AML-193 (cell line): Measurements from ENCODE around the gene APOL2.
"Not testable (repeated sequence)": the region's sequence is repeated elsewhere in the genome, so short reads cannot be mapped to it uniquely, and the experiment has no call there.

Experiments
- DNase-seq, 2 experiments: peaks; one replicate each; lab custom pipeline; 2025; lab: John Stamatoyannopoulos, UW

APOL2 gene

DNA sequence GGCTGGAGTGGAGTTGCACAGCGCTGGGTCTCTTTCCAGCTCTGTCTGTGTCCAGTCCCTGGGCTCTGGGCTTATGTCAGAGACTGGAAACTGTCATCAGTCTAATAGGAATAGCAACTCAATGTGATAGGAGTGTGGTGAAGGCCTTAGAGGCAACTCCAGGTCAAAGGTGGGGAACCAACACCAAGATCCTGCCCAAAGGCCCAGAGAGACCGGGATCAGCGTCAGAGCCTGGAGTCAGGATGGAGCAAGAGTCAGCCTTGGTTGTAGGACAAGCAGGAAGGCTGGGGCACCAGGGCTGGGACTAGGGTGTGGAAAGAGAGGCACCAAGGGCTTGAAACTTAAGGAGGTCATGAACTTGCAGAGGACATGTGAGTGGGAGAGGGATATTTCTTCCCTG is 23.0 kb upstream of the APOL2 start:
- not testable (repeated sequence) for DNase-seq

DNA sequence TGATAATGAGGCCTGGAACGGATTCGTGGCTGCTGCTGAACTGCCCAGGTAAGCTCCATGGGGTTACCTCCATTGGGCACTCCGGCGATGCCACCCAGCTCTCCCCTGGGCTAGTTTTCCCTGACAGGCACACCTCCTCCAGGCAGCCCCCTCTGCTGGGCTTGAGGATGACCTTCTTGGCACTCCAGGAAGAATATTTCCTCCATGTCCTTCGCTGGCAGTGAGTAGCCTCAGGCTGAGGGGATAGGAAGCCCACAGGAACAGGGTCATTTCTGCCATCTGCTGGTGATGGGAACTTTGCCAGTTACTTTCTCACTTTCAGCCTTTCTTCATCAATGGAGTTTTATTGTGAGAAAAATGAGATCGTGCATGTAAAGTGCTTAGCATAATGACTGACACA is 22.3 kb upstream of the APOL2 start:
- not testable (repeated sequence) for DNase-seq

DNA sequence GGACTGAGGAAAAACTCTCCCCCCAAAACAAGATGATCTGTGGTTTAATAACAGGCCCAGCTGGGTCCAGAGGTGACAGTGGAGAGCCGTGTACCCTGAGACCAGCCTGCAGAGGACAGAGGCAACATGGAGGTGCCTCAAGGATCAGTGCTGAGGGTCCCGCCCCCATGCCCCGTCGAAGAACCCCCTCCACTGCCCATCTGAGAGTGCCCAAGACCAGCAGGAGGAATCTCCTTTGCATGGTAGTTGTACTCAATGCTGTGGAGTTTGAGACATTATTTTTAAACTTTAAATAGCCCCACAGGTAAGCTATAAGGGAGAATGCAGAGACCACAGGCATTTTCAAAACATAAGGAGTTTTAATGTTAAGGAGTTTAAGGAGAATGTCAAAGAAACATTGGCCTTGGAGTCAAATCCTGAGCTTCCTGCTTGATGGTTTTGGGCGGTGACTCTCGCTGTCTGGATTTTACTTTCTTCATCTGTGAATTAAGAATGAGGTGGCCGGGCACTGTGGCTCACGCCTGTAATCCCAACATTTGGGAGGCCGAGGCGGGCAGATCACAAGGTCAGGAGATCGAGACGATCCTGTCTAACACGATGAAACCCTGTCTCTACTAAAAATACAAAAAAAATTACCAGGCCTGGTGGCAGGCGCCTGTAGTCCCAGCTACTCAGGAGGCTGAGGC is 20.4 kb upstream of the APOL2 start:
- DNase-seq, result no peak

DNA sequence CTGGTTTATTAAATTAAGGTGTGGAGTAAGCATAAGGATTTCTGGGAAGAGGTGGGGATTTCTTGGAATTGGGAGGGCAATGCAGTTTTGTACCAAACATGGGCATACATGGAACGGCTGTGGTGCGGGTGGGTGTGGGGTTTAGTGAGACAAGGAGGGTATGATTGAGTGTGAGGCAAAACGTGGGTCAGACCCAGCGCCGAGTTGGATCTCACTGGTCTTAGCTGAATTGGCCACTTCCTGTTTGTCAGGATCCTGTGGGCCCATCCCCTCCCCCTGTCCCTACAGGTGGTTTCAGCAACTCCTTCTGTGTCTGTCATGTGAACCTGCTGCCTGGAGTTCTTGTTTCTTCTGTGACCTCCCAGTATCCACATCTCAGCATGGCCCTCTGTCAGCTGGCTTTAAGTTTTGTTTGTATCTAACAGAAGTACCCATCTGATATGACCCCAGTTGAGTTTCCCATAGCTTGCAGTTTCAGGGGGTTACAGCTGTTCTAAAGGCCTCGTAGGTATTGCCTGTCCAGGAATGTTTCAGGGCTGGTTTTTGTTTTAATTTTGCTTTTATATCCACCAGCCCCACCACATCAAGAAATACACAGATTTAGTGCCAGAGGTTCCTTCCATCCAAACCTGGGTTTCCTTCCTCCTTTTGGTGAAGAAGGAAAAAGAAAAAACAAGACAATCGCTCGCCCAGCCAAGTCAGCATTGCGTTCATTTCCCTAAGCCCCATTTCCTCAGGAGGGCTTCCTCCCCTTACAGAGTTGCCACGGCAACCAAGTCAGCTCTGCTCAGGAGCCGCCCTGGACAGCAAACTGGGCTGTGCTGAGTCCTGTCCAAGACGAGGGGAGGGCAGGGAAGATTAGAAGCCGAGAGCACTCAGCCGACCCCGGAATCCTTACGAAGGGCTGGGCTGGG is 19.6 kb upstream of the APOL2 start:
- no peak for DNase-seq

DNA sequence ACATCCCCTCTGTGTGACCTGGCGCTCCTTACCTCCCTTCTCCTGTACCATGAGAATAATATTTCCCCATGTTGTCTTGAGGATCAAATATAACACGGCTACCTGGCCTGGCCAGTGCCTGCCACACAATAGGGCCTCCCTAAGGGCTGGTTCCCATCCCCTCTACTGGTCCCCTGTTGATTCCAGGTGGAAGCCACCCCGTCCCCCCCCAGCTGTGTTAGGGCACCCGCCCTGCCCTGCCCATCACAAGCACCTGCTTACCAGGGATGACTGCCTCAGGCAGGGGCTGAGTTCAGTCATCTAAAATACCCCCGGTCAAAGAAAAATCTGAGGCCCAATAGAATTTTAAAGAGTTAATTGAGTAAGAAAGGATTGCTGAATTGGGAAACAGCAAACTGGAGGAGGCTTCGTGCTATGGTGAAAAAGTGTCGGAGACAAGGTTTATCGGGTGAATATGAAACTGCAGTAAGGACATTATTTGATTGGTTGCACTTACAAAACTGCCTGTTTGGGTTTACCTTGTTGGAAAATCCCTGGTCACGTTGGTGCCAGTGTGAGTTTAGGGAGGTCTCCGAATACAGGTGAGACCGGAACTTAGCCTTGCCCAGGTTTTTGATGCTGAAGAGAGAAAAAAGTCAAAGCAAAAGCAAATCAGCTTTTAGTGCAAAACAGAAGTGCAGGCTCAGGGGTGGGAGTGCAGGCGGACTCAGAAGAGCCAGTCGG is 18.8 kb upstream of the APOL2 start:
- DNase-seq, result no peak

DNA sequence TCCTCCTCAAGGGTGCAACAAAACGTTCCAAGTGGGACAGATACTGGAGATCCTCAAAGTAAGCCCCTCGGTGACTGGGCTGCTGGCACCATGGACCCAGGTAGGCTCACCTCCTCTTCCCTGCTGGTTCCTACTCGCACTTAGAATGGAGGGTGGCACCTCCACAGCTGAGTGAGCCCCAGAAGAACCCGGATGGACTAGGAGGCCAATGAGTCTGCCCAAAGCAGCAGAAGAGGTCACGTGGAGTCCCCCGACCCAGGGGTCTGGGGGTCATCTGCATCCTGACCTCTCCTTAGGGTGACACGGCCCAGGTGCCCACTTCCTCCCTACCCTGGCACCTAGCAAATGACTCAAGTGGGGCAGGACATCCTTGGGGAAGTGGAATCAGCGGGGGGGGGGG is 18.0 kb upstream of the APOL2 start:
- DNase-seq, result no peak

DNA sequence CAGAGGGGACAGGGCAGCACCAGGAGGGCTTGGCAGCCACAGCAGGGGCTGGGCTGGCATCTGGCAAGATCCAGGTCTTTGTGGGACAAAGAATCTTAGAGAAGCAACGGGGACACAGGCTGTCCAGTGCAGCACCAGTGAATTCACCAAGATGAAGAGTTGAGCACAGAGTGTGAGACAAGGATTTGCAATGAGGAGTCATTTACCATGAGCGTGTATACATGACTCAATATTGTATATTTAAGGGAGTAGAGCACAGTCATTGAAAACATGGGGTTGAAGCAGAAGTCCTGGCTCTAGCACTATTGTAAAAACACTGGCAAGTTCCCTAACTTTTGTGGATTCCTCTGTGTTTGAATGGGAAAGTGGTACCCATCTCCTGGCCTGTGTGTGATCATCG is 17.2 kb upstream of the APOL2 start:
- DNase-seq, result no peak

DNA sequence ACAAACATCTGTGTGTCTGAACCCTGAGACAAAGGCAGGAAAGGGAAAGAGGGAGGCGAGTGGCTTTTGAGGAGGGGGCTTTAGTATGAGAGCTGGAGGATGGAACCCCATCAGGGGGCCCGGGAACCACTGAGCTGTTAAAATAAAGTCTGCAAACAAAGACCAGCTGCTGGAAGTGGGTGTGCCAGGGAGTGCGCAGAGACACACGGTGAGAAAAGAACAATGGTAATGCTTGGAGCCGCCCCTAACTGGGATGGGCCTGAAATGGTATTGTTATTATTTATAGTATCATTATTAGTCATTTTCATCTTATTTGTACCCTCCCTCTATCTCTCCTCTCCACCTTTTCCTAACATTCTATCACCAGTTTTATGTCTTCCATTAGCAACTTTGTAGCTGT is 16.2 kb upstream of the APOL2 start:
- not testable (repeated sequence) for DNase-seq

DNA sequence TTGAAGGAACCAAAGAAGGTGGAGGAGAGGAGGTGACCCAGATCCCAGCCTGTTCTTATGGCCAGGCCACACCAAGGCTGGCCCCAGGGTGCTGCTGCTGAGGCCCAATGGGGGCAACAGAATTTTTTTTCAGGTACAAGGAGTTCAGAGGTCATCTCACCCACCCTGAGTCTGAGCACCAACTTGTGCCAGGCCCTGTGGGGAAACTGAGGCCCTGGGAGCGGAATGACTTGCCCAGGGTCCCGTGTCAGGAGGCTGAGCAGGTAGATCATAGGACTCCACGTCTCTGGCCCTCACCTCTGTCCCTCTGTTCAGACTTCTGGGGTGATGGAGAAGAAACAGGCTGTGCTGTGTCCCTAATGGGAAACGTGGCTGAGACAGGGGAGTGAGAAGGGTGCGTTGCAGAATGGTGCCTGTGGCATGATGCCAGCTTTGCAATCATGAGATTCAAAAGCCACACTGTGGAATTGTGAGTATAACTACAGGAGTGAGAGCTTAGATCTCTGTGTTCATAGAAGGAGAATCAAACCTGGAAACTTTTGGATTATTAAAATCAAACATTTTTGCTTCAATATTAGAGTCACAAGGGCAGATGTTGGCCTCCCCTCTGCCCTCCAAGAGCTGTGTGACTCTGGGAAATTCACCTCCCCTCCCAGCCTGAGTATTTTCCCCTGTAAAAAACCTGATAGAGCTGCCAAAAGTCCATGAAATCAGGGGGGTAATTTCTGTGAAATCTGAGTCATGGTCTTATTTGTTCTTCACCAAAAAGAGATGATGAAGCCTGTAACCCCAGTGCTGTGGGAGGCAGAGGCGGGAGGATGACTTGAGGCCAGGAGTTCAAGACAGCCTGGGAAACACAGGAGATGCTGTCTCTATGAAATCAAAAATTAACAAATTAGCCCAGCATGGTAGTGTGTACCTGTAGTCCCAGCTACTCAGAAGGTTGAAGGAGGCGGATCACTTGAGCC is 14.5 kb upstream of the APOL2 start:
- no peak for DNase-seq

DNA sequence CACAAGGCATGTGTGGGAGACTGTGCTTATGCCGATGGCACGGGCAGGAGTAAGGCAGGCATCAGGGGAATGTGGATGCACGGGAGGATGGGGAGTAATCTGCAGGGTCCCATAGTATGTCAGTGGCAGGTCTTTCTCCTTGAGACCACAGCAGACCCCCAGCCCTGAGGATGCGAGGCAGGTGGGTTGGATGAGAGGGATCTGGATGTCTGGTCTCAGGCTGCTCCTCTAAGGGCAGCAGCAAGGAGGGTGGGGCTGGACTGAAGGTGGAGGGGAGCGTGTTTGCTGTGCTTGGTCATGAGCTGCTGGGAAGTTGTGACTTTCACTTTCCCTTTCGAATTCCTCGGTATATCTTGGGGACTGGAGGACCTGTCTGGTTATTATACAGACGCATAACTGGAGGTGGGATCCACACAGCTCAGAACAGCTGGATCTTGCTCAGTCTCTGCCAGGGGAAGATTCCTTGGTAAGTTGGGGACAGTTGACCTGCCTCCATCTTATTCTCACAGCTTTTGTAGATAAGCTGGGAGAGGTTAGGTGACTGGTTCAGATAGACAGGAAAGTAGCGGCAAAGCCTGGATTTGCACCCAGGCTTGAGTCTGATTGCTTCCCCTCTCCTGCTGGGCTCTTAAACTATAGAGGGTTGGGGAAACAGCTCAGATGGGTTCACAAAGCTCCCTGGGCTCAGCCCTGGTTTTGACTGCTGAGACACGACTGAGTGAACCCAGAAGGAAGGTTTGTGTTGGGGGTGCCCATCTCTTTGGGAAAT is 13.6 kb upstream of the APOL2 start, which contains the start of gene APOL1:
TSS of gene APOL1 (plus strand) at position 380 of the 769 bp plus-strand sequence. CDS start 1,823 bp downstream, outside the sequence.
- peak; percentile 24 to 43 for DNase-seq

DNA sequence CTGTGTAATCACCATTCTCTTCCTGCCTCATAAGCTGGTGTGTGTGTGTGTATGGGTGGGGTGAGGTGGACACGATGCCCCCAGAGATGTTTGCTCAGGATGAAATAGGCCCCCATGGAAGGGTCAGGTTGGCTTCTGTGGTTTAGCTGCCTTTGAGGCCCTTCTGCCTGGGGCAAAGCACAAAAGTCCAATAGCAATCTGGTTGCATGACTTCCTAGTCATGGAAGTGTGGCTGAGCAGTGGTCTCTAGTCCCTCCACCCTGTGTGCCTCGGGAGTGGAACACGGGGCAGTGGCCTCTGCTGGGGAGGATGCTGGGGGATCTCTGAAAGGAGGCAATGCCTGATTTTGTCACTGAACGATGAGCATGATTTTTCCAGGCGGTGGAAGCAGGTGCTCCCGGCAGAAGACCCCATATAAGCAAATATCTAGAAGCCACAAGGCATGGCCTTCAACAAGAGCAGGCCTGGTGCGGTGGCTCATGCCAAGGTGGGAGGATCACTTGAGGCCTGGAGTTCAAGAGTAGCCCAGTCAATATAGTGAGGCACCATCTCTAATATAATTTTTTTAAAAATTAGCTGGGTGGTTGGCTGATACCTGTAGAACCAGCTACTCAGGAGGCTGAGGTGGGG is 12.8 kb upstream of the APOL2 start:
- not testable (repeated sequence) for DNase-seq

DNA sequence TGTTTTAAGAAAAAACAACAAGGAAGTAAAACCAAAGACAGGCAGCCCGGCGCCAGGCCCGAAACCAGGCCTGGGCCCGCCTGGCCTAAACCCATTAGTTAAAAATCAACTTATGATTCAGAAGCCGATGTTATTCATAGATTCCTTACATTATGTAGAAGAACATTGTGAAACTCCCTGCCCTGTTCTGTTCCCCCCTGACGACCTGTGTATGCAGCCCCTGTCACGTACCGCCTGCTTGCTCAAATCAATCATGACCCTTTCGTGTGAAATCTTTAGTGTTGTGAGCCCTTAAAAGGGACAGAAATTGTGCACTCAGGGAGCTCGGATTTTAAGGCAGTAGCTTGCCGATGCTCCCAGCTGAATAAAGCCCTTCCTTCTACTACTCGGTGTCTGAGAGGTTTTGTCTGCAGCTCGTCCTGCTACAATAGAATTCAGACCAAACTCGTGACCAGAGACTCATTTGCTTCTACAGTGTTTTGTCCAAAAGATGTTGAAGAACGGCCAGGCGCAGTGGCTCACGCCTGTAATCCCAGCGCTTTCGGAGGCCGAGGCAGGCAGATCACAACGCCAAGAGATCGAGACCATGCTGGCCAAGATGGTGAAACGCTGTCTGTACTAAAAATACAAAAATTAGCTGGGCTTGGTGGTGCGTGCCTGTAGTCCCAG is 11.1 kb upstream of the APOL2 start:
- DNase-seq, result not testable (repeated sequence)

DNA sequence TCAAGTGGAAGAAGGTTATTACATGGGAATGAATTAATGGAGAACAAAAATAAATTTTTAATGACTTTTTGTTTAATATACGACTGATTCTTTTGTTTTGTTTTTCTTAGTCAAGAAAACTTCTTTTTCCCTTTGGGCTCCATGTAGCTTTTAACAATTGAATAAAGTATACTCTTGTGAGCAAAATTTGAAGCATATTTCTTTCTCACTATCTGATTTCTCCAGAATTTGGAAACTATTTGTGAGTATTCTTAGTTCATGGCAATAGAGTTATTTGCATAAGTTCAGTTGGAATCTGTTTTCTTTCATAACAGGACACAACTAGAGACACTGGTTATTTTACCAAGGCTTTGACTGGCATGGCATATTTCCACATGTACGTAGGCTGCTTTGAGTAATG is 9.8 kb upstream of the APOL2 start:
- no peak for DNase-seq

DNA sequence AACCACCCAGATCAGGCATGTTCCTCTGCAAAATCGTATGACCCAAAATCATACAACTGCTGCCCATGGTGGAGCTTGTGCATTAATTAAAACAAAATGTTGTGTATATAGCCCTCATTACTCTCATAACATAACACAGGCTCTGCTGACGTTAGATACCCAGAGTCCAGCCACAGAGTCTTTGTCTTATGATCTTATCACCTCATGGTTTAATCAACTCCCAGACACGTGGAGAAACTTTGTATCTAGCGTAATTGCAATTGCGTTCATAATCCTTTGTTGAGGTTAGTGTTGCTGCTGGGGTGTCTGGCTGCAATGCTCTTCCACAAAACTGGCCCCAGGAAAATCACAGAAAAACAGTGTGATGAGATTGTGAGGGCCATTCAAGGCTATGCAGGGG is 8.6 kb upstream of the APOL2 start:
- no peak for DNase-seq

DNA sequence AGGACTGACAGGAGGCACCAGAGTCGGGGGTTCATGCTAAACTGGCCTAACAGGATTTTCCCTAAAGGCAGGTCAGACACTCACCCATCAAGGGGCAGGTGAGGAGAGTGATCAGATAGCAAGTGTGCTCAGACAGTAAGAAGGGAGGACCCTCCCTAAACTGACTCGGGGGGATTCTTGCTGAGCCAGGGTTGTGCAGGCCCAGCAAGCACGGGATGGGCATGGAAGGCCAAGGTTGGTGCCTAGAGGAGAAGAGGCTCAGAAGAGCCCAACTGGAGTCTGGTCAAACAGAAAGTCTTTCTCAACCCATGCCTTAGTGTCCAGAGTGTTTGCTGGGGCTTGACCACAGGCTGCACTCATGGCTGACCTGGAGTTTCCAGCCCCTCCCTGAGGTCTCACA is 7.4 kb upstream of the APOL2 start:
- no peak for DNase-seq

DNA sequence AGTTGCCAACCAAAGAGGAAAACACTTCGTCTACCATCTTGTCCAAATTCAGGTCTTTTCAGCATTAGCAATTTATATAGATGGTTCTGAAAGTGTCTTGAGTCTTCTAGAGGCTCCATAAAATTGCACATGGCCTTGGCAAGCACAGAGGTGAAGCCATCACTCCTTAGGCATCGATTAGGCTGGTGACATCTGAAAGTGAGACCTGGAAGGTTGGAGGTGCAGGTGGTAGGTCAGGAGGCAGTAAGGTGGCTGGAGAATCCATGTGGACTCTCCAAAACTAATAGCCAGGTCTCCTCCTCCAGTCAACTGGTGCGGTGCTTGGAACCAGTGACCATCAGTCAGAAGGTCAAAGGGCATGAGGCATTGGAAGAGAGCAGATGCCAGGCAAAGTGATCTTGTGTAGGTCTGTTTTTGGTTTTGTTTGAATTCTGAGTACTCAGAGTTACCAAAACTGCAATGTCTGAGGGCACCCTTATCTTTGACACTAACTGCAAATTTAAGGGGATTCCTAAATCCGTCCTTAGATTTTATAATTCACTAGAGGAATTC is 6.6 kb upstream of the APOL2 start:
- DNase-seq, result no peak

DNA sequence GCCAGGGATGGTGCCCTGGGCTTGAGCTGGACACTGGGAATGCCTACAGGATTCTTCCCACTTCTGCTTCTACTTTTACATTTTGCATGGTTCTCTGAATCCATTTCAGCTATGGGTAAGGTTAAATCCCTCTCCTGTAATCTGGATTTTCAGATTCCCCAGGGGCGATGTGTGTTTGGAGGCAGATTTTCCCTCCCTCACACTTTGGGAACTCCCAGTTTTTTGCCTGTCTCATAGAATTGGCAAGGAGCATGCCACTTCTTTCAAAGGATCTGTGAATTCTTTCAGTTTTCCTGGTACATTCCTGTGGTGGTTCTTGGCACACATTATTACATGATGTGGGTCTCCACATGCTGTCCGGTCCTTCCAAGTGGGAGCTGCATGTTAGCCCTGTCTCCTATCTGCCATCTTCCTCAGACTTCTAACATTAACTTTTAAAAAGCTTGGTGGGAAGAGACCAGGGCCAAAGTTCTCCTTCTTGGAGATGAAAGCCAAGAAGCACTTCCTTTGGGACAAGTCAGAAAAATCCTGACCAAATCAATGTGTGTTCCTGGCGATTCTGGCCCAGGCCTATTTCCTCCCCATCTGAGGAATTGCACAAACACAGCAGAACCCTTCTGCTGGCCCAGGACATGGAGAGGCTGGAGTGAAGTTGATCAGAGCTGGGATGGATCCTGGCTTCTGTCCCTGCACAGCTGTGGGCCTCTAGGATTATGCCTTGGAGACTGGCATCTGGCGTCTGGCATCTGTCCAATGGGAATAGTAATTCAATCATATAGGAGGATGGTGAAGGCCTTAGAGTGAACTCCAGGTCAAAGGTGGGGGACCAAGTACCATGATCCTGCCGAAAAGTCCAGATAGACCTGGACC is 5.4 kb upstream of the APOL2 start:
- DNase-seq, result no peak

DNA sequence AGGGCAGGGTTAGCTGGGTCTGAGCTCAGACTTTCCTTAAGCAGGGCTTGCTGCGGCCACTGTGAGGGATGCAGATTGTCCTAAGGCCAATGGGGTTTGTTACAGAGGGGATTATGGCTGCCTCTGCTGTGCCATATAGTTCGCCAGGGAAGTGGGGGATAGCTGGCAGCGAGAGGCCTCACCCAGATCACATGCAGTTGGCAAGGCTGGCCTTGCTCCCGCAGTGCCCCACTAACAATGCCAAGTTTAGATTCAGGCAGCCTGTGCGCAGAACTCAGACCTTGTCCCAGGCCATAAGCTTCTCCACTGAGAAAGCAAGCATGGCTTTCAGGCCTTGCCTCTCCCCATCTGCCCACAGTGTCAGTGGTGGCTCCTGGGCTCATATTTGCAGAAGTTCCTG is 4.7 kb upstream of the APOL2 start:
- DNase-seq, result no peak

DNA sequence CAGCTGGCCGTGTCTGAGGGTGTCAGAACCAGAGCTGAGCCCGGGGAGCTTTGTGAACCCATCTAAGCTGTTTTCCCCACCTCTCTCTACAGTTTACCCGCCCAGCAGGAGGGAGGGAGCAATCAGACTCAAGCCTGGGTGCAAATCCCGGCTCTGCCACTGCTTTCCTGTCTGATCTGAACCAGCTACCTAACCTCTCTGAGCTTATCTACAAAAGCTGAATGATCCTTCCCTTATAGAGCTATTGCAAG is 252 bp downstream of the APOL2 start:
- DNase-seq, result no peak
